Nephron (organoid): ENCODE results near the gene OR51B2.

ENCODE experiments used
- H3K27ac Mint-ChIP-seq, 3 experiments: 2 replicates each; pipeline ENCODE4 v1.8.0; 2020; ENCODE audit warnings: mixed read lengths in 3 of 3, mild to moderate bottlenecking in 2 of 3, moderate library complexity in 1 of 3
- H3K27me3 Mint-ChIP-seq: 2 replicates; pipeline ENCODE4 v1.8.0; 2021; ENCODE audit warnings: low read depth, mild to moderate bottlenecking, moderate library complexity, mixed read lengths
- H3K36me3 Mint-ChIP-seq: 2 replicates; pipeline ENCODE4 v1.8.0; 2020; ENCODE audit warnings: low read depth, mixed read lengths
- H3K4me1 Mint-ChIP-seq: 2 replicates; pipeline ENCODE4 v1.8.0; 2020; ENCODE audit warnings: mixed read lengths
- H3K4me3 Mint-ChIP-seq, 3 experiments: 2 replicates each; pipeline ENCODE4 v1.8.0; 2020; ENCODE audit warnings: mild to moderate bottlenecking in 3 of 3, mixed read lengths in 3 of 3, moderate library complexity in 2 of 3
- H3K9me3 Mint-ChIP-seq: 2 replicates; pipeline ENCODE4 v1.8.0; 2020; ENCODE audit warnings: mixed read lengths
- CTCF ChIP-seq, 3 experiments: fragments of 200-600 bp; sonication (generic); IDR thresholded peaks; one replicate each; pipeline ENCODE4 v1.5.0; 2021; ENCODE audit warnings: antibody characterized with exemption in 3 of 3; ENCODE audit not compliant: unreplicated experiment in 3 of 3

OR51B2 gene

GRCh38 chr11:5283882-5284281 is 40.2 kb downstream of the OR51B2 start:
- no peaks in the 10 kb centered on the region for H3K36me3 Mint-ChIP-seq
- no peaks in the 10 kb centered on the region for H3K9me3 Mint-ChIP-seq
- H3K4me1 Mint-ChIP-seq, result no peaks in the 10 kb centered on the region
- H3K27me3 Mint-ChIP-seq, result no peaks in the 10 kb centered on the region
- no peak overlapping the region for H3K4me3 Mint-ChIP-seq
- TF ChIP-seq CTCF (IDR thresholded peaks at IDR 0.05; ENCODE audit: unreplicated experiment in 3 of 3), result no peak
- H3K27ac Mint-ChIP-seq, result no peak overlapping the region

- Mint-ChIP-seq H3K9me3 (no peaks in the 10 kb centered on the region), H3K36me3 (no peaks in the 10 kb centered on the region), H3K27me3 (no peaks in the 10 kb centered on the region), H3K4me1 (no peaks in the 10 kb centered on the region), H3K27ac (no peak overlapping the region), H3K4me3 (no peak overlapping the region)
- TF ChIP-seq CTCF (IDR thresholded peaks at IDR 0.05; ENCODE audit: unreplicated experiment in 3 of 3), result no peak
Measured at GRCh38 chr11:5283086-5283485, 41.0 kb downstream of the OR51B2 start.

GRCh38 chr11:5282628-5283027 is 41.5 kb downstream of the OR51B2 start:
- Mint-ChIP-seq H3K4me1 (no peaks in the 10 kb centered on the region), H3K36me3 (no peaks in the 10 kb centered on the region), H3K9me3 (no peaks in the 10 kb centered on the region), H3K27ac (no peak overlapping the region), H3K27me3 (no peaks in the 10 kb centered on the region), H3K4me3 (no peak overlapping the region)
- TF ChIP-seq CTCF (IDR thresholded peaks at IDR 0.05; ENCODE audit: unreplicated experiment in 3 of 3), result no peak

- Mint-ChIP-seq H3K4me3 (no peak overlapping the region), H3K9me3 (no peaks in the 10 kb centered on the region), H3K27ac (no peak overlapping the region), H3K36me3 (no peaks in the 10 kb centered on the region), H3K27me3 (no peaks in the 10 kb centered on the region), H3K4me1 (no peaks in the 10 kb centered on the region)
- TF ChIP-seq CTCF (IDR thresholded peaks at IDR 0.05; ENCODE audit: unreplicated experiment in 3 of 3), result no peak
Measured at GRCh38 chr11:5281596-5281995, 42.5 kb downstream of the OR51B2 start.

- Mint-ChIP-seq H3K27me3 (no peaks in the 10 kb centered on the region), H3K9me3 (no peaks in the 10 kb centered on the region), H3K27ac (no peak overlapping the region), H3K4me1 (no peaks in the 10 kb centered on the region), H3K4me3 (no peak overlapping the region), H3K36me3 (no peaks in the 10 kb centered on the region)
- TF ChIP-seq CTCF (IDR thresholded peaks at IDR 0.05; ENCODE audit: unreplicated experiment in 3 of 3), result no peak
Measured at GRCh38 chr11:5280582-5281102, 43.5 kb downstream of the OR51B2 start.

- no peaks in the 10 kb centered on the region for H3K36me3 Mint-ChIP-seq
- TF ChIP-seq CTCF (IDR thresholded peaks at IDR 0.05; ENCODE audit: unreplicated experiment in 3 of 3), result no peak
Measured at GRCh38 chr11:5279471-5280090, 44.5 kb downstream of the OR51B2 start.

More at GRCh38 chr11:5279471-5280090, 44.5 kb downstream of the OR51B2 start:
- Mint-ChIP-seq H3K9me3 (no peaks in the 10 kb centered on the region), H3K27me3 (no peaks in the 10 kb centered on the region), H3K4me1 (no peaks in the 10 kb centered on the region), H3K27ac (no peak overlapping the region), H3K4me3 (no peak overlapping the region)
